OCI-LY7 (cell line): ENCODE results near the gene DHRS7B. TPM values are rescaled to one million over a fixed set of nuclear protein-coding genes. Genes with fewer than 3 reads are reported as not detected.

ENCODE experiments used
- BruUV-seq: library from RNA; stranded (reverse); fragments of 400-500 nt; replicated peaks from 2 replicates; lab custom pipeline; 2021; lab: Mats Ljungman, UMichigan
- CTCF ChIA-PET: fragments of 300-600 bp; sonication (Branson Sonifier 250); formaldehyde crosslinking; loops from one replicate; lab custom pipeline; 2022; ENCODE audit warnings: antibody characterized with exemption; ENCODE audit not compliant: unreplicated experiment; lab: Charles Lee
- POLR2A ChIA-PET: fragments of 300-600 bp; sonication (Branson Sonifier 250); formaldehyde crosslinking; loops from one replicate; lab custom pipeline; 2022; ENCODE audit warnings: antibody characterized with exemption; lab: Charles Lee
- DNase-seq: peaks from one replicate; pipeline ENCODE4 v3.0.0-alpha.2; 2015; ENCODE audit warnings: low spot score
- H2AFZ ChIP-seq: fragments of 200-600 bp; sonication (generic), shearing (Covaris generic); 2 replicates; pipeline ENCODE4 v1.6.1; 2014; ENCODE audit warnings: mild to moderate bottlenecking, antibody characterized with exemption, low read length, moderate library complexity
- H3K27ac ChIP-seq: fragments of 200-600 bp; sonication (generic); 2 replicates; pipeline ENCODE4 v1.5.1; 2014; ENCODE audit warnings: mixed run types, low read depth, mild to moderate bottlenecking, moderate library complexity, low read length, inconsistent platforms; ENCODE audit not compliant: poor library complexity, severe bottlenecking
- H3K36me3 ChIP-seq: fragments of 200-600 bp; sonication (generic); 2 replicates; pipeline ENCODE4 v1.6.1; 2014; ENCODE audit warnings: mild to moderate bottlenecking, antibody characterized with exemption, low read length, moderate library complexity, mixed read lengths; ENCODE audit not compliant: insufficient read depth
- H3K4me1 ChIP-seq: fragments of 200-600 bp; sonication (generic); 2 replicates; pipeline ENCODE4 v1.5.1; 2014; ENCODE audit warnings: mild to moderate bottlenecking, low read length; ENCODE audit not compliant: insufficient read depth, poor library complexity, severe bottlenecking
- H3K4me2 ChIP-seq: fragments of 200-600 bp; sonication (generic); 2 replicates; pipeline ENCODE4 v1.6.1; 2014; ENCODE audit warnings: mild to moderate bottlenecking, low read length
- H3K4me3 ChIP-seq: fragments of 200-600 bp; sonication (generic); 2 replicates; pipeline ENCODE4 v1.5.1; 2014; ENCODE audit warnings: mild to moderate bottlenecking, low read depth, low read length; ENCODE audit not compliant: poor library complexity, severe bottlenecking
- H3K79me2 ChIP-seq: fragments of 200-600 bp; sonication (generic); 2 replicates; pipeline ENCODE4 v1.6.1; 2016; ENCODE audit warnings: low read depth, mild to moderate bottlenecking, low read length, moderate library complexity, mixed read lengths; ENCODE audit not compliant: insufficient read depth
- H3K9me2 ChIP-seq: fragments of 200-600 bp; sonication (generic); 2 replicates; pipeline ENCODE4 v1.6.1; 2016; ENCODE audit warnings: mild to moderate bottlenecking, low read length, mixed read lengths; ENCODE audit not compliant: insufficient read depth
- H3K9me3 ChIP-seq: fragments of 200-600 bp; sonication (generic); 2 replicates; pipeline ENCODE4 v1.6.1; 2014; ENCODE audit warnings: mild to moderate bottlenecking, mixed run types, low read length, mixed read lengths
- H4K20me1 ChIP-seq: fragments of 200-600 bp; sonication (generic); 2 replicates; pipeline ENCODE4 v1.6.1; 2014; ENCODE audit warnings: mild to moderate bottlenecking, antibody characterized with exemption, low read length, moderate library complexity, mixed read lengths; ENCODE audit not compliant: insufficient read depth
- EZH2phosphoT487 ChIP-seq: fragments of 200-600 bp; sonication (generic); IDR thresholded peaks from 2 replicates; pipeline ENCODE4 v1.6.1; 2018; ENCODE audit warnings: low read depth, borderline replicate concordance, mild to moderate bottlenecking, mixed run types, antibody characterized with exemption, low read length, moderate library complexity, mixed read lengths
- intact Hi-C: fragments of 100-400 bp; cut with micrococcal nuclease; formaldehyde crosslinking; loops from one replicate; pipeline ENCODE4 v1.10.0; 2022; ENCODE audit not compliant: unreplicated experiment
- total RNA-seq, 2 experiments: library from RNA; depleted of rRNA in 1 of 2; stranded (reverse); fragments of >200 nt in 1 of 2; shearing (Covaris generic) in 1 of 2; gene quantifications; 2 replicates each; pipeline ENCODE4 v1.2.3, GENCODE V29; 2014 to 2022
- TF ChIP-seq, protein P1 (sequence below): fragments of 200-600 bp; sonication (generic); conservative IDR thresholded peaks from 2 replicates; pipeline ENCODE4 v1.5.1; 2014; ENCODE audit warnings: mild to moderate bottlenecking, antibody characterized with exemption, low read length, moderate library complexity, mixed read lengths

The DHRS7B gene
- total RNA-seq, 2 experiments from 2014 or later: 16.0 to 16.5 TPM

DNA sequence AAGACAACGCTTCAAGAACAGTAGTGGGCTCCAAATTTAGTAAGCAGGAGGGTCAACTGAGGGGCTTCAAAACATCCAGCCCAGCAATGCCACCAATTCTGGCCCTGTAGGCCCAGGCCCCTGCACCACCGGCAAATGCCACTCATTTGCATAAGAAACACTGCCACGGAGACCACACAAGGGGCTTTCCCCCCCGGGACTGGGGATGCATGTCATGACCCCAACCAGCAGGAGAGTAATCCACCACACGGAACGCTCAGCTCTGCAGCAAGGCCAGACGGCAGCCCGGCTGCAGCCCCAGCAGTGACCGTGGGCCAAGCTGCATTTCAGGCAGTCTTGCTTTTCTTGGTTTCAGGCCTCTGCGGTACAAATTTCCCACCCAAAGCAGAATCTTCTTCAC lies 73.1 kb downstream of the DHRS7B start:
- Histone ChIP-seq H3K9me2 (no peaks in the 10 kb centered on the region), H3K4me1 (no peaks in the 10 kb centered on the region), H3K36me3 (peaks cover 60% of the 10 kb centered on the region), H3K27ac (no peak overlapping the region), H2AFZ (no peak overlapping the region), H3K4me3 (no peak overlapping the region), H3K4me2 (no peak overlapping the region; the same call in 1 of the 2 replicates), H3K79me2 (peaks cover 55% of the 10 kb centered on the region), H3K9me3 (no peaks in the 10 kb centered on the region), H4K20me1 (no peaks in the 10 kb centered on the region; the same call in 1 of the 2 replicates)
- BruUV-seq: no TSS peak
- CTCF ChIA-PET: no interaction called here
- POLR2A ChIA-PET: interaction anchor here (0.8 kb wide), 1 partner anchor 68 kb away, joined by 4 read pairs; no protein-coding TSS in a partner anchor
- TF ChIP-seq, protein P1, sequence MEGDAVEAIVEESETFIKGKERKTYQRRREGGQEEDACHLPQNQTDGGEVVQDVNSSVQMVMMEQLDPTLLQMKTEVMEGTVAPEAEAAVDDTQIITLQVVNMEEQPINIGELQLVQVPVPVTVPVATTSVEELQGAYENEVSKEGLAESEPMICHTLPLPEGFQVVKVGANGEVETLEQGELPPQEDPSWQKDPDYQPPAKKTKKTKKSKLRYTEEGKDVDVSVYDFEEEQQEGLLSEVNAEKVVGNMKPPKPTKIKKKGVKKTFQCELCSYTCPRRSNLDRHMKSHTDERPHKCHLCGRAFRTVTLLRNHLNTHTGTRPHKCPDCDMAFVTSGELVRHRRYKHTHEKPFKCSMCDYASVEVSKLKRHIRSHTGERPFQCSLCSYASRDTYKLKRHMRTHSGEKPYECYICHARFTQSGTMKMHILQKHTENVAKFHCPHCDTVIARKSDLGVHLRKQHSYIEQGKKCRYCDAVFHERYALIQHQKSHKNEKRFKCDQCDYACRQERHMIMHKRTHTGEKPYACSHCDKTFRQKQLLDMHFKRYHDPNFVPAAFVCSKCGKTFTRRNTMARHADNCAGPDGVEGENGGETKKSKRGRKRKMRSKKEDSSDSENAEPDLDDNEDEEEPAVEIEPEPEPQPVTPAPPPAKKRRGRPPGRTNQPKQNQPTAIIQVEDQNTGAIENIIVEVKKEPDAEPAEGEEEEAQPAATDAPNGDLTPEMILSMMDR: no peak
- TF ChIP-seq EZH2phosphoT487: no peak
- intact Hi-C loops: no loop called here
- DNase-seq: no peak

DNA sequence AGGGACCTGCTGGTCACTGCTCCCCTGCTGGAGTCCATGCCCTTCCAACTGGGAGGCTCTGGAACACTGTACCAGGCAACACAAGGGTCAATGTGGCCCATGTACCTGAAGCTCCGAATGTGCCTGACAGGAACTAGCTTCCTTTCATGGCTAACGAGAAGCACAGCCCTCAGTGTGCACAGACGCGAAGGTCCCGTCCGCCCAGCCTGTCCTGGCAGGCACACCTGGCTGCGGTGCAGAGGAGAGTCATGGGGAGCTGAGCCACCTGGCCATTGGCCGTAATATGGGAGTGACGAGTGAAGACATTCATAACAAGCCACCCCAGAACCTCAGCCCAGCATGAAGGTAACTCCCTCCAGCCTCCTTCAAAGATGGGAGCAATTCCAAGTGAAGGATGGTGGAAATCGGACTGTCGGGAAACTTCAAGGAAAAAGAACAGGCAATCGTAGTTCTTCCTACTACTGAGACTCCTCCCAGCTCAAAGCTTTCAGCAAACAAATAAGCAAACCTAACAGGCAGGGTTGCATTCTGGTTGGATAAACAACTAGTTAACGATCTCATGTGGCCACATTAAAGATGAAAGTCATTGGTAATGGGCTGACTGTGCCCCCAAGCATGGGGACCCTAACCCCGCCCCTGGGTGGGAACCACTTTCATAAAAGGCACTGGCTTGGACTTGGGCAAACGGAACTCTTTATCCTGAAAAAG lies 74.0 kb downstream of the DHRS7B start:
- intact Hi-C loops: no loop called here
- no TSS peak for BruUV-seq
- Histone ChIP-seq H3K4me2 (no peak overlapping the region; the same call in 1 of the 2 replicates), H2AFZ (no peak overlapping the region), H3K4me3 (no peak overlapping the region), H3K36me3 (peaks cover 60% of the 10 kb centered on the region), H3K4me1 (no peaks in the 10 kb centered on the region), H3K9me3 (no peaks in the 10 kb centered on the region), H3K9me2 (no peaks in the 10 kb centered on the region), H4K20me1 (no peaks in the 10 kb centered on the region; the same call in 1 of the 2 replicates), H3K27ac (no peak overlapping the region), H3K79me2 (peaks cover 62% of the 10 kb centered on the region)
- CTCF ChIA-PET: no interaction called here
- DNase-seq: no peak
- no peak for TF ChIP-seq EZH2phosphoT487
- TF ChIP-seq, protein P1: no peak
- POLR2A ChIA-PET: interaction anchor here (0.8 to 1.1 kb wide), 2 partner anchors 11 to 69 kb away, joined by 4 read pairs; no protein-coding TSS in a partner anchor

DNA sequence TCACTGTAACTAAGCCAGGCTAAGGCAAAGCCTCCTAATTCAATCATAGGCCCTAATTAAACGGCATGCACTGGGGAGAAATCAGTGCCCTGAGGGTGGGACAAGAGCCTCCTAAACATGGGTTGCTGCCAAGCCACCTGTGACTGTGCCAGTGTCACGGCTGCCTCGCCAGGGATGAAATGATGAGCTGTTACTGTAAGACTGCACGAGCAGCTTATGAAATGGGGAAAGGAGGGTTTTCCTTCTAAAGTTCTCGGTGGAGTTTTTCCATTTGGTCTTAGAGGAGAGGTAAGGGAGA lies 74.5 kb downstream of the DHRS7B start:
- no peak overlapping the region for H3K4me2 ChIP-seq
- no peak for TF ChIP-seq EZH2phosphoT487
- TF ChIP-seq, protein P1: no peak
- H3K27ac ChIP-seq: no peak overlapping the region
- H3K36me3 ChIP-seq: peaks cover 62% of the 10 kb centered on the region
- POLR2A ChIA-PET: interaction anchor here (1.1 kb wide), 1 partner anchor 11 kb away, joined by 4 read pairs; no protein-coding TSS in a partner anchor
- H3K4me3 ChIP-seq: no peak overlapping the region
- H3K9me3 ChIP-seq: no peaks in the 10 kb centered on the region
- H3K4me1 ChIP-seq: no peaks in the 10 kb centered on the region
- CTCF ChIA-PET: no interaction called here
- H3K79me2 ChIP-seq: peaks cover 67% of the 10 kb centered on the region
- BruUV-seq: no TSS peak
- intact Hi-C loops: no loop called here
- no peak overlapping the region for H2AFZ ChIP-seq
- no peaks in the 10 kb centered on the region for H3K9me2 ChIP-seq
- H4K20me1 ChIP-seq: no peaks in the 10 kb centered on the region; the same call in 1 of the 2 replicates
- no peak for DNase-seq
